BE2C (cell line): Measurements from ENCODE around the gene SNX13.

ENCODE experiments used
- DNase-seq: peaks from one replicate; pipeline ENCODE4 v3.0.0-alpha.2; 2020
- H3K27me3 ChIP-seq: fragments of 250-450 bp; sonication (Bioruptor Pico); 2 replicates; pipeline ENCODE4 v1.5.1; 2020; ENCODE audit warnings: mild to moderate bottlenecking
- H3K36me3 ChIP-seq: fragments of 250-450 bp; sonication (Bioruptor Pico); 2 replicates; pipeline ENCODE4 v1.5.1; 2020; ENCODE audit warnings: mild to moderate bottlenecking
- H3K4me1 ChIP-seq: fragments of 250-450 bp; sonication (Bioruptor Pico); 2 replicates; pipeline ENCODE4 v1.5.1; 2020
- H3K4me3 ChIP-seq: 2 replicates; pipeline ENCODE4 v1.5.1; 2011; ENCODE audit warnings: low read depth, low read length
- H3K9me3 ChIP-seq: fragments of 250-450 bp; sonication (Bioruptor Pico); 2 replicates; pipeline ENCODE4 v1.5.1; 2020
- CTCF ChIP-seq: IDR thresholded peaks from 2 replicates; pipeline ENCODE4 v1.5.1; 2012; ENCODE audit warnings: mild to moderate bottlenecking, low read depth, low read length

The SNX13 gene

GRCh38 chr7:17968791-17969715, 28.8 kb upstream of the SNX13 start:
- Histone ChIP-seq H3K4me3 (no peak overlapping the region), H3K9me3 (no peaks in the 10 kb centered on the region), H3K4me1 (no peaks in the 10 kb centered on the region), H3K27me3 (no peaks in the 10 kb centered on the region), H3K36me3 (no peaks in the 10 kb centered on the region)
- no peak for DNase-seq
- no peak for TF ChIP-seq CTCF

DNA sequence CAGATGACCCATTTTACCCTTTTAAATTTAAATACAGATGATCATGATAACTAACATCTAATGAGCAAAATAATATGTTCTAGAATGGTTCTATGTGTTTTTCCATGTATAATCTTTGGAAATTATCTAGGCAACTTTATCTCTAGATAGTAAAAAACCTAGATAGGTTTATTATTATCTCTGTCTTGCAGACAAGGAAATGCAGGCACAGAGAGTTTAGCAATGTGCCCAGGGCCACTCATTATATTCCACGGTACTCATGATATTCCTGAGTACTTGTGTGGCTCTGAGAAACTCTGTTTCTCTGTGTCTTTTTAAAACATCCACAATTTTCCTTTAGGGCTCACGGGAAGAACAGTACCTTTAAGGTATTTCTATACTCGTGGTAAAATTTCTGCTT, 26.4 kb upstream of the SNX13 start:
- H3K4me3 ChIP-seq: no peak overlapping the region
- no peak for TF ChIP-seq CTCF
- H3K36me3 ChIP-seq: no peaks in the 10 kb centered on the region
- H3K27me3 ChIP-seq: no peaks in the 10 kb centered on the region; the same call in 1 of the 2 replicates
- H3K4me1 ChIP-seq: no peaks in the 10 kb centered on the region
- H3K9me3 ChIP-seq: no peaks in the 10 kb centered on the region
- DNase-seq: no peak

GRCh38 chr7:17965603-17966002, 25.3 kb upstream of the SNX13 start:
- Histone ChIP-seq H3K4me3 (no peak overlapping the region), H3K4me1 (no peaks in the 10 kb centered on the region), H3K9me3 (no peaks in the 10 kb centered on the region), H3K36me3 (no peaks in the 10 kb centered on the region), H3K27me3 (no peaks in the 10 kb centered on the region; the same call in 1 of the 2 replicates)
- no peak for TF ChIP-seq CTCF
- DNase-seq: no peak

- Histone ChIP-seq H3K4me3 (no peak overlapping the region), H3K36me3 (no peaks in the 10 kb centered on the region), H3K4me1 (no peaks in the 10 kb centered on the region), H3K9me3 (no peaks in the 10 kb centered on the region), H3K27me3 (peaks cover 4% of the 10 kb centered on the region; the same call in 1 of the 2 replicates)
- TF ChIP-seq CTCF: no peak
- DNase-seq: no peak
Measured at GRCh38 chr7:17963281-17963680, 23.0 kb upstream of the SNX13 start.

DNA sequence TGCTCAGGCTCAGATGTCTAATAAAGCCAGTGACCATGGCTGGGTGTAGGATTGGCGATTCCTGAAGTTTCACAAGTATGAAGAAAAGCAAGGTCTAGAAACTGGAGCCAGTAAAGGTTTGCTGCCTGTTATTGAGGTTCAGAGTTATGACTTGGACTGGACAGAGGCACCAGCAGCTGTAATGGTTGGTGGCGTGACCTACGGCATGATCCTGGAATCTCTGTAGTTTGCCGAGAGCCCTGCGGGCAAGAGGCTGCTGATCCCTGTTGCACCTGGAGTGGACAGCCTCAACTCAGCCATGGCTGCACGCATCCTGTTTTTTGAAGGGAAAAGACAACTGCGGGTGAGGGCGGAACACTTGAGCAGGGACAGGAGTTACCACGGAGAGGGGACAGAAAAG, 22.4 kb upstream of the SNX13 start:
- TF ChIP-seq CTCF: no peak
- Histone ChIP-seq H3K4me3 (no peak overlapping the region), H3K36me3 (no peaks in the 10 kb centered on the region), H3K27me3 (peaks cover 6% of the 10 kb centered on the region), H3K9me3 (no peaks in the 10 kb centered on the region), H3K4me1 (no peaks in the 10 kb centered on the region)
- DNase-seq: no peak

DNA sequence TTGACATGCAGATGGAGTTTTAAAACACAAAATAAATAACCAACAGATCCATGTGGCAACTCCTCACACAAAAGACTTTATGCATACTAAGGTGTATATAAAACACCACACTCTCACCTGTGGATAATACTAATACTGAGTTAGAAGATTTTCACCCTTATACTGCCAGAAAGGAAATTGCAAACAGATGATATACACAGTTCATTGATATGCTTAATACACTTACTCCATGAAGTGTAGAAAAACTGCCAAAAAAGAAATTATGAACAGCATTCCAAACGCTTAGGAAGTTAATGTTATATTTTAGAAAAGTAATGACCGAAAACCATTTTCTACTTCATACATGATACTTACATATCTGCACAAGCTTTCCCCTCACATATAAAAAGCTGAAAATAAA, 17.6 kb upstream of the SNX13 start:
- Histone ChIP-seq H3K4me3 (no peak overlapping the region), H3K4me1 (no peaks in the 10 kb centered on the region), H3K36me3 (no peaks in the 10 kb centered on the region), H3K27me3 (peaks cover 7% of the 10 kb centered on the region), H3K9me3 (no peaks in the 10 kb centered on the region)
- no peak for DNase-seq
- TF ChIP-seq CTCF: no peak
